Activated CD4-positive, alpha-beta T cell treated with anti-CD3 and anti-CD28 coated beads for 36 hours (primary cell): ENCODE data around the gene WNT7B. TPM values are rescaled to one million over a fixed set of nuclear protein-coding genes. Genes with fewer than 3 reads are reported as not detected.
A peak's percentile ranks its signal among the peaks of the same experiment; 100 is the strongest.

Source experiments
- ATAC-seq: fragments of 200-7000 bp; cut with Tn5 transposase; one replicate; pipeline ENCODE4 v1.10.0; 2021; ENCODE audit warnings: mild to moderate bottlenecking, moderate library complexity
- CTCF ChIA-PET: fragments of 350-600 bp; sonication (Branson Sonifier 250); formaldehyde crosslinking; loops from one replicate; lab custom pipeline; 2021; ENCODE audit warnings: antibody characterized with exemption; lab: Charles Lee
- POLR2A ChIA-PET: fragments of 350-600 bp; sonication (Branson Sonifier 250); formaldehyde crosslinking; loops from one replicate; lab custom pipeline; 2021; ENCODE audit warnings: antibody characterized with exemption, inconsistent platforms; lab: Charles Lee
- DNase-seq: peaks from one replicate; pipeline ENCODE4 v3.0.0-alpha.2; 2020
- H3K27ac Mint-ChIP-seq: one replicate; pipeline ENCODE4 v1.8.0; 2021; ENCODE audit warnings: mixed read lengths
- H3K27me3 Mint-ChIP-seq: one replicate; pipeline ENCODE4 v1.8.0; 2021; ENCODE audit warnings: mixed read lengths
- H3K36me3 Mint-ChIP-seq: one replicate; pipeline ENCODE4 v1.8.0; 2021; ENCODE audit warnings: low read depth, mixed read lengths
- H3K4me1 Mint-ChIP-seq: one replicate; pipeline ENCODE4 v1.8.0; 2021; ENCODE audit warnings: mixed read lengths
- H3K4me3 Mint-ChIP-seq: one replicate; pipeline ENCODE4 v1.8.0; 2021; ENCODE audit warnings: mild to moderate bottlenecking, moderate library complexity, mixed read lengths
- H3K9me3 Mint-ChIP-seq: one replicate; pipeline ENCODE4 v1.8.0; 2021; ENCODE audit warnings: low read depth, mixed read lengths
- intact Hi-C, 2 experiments: fragments of 100-400 bp; cut with DNase I in 1 of 2; cut with micrococcal nuclease in 1 of 2; formaldehyde crosslinking; loops; one replicate each; pipeline versions ENCODE4 v1.14.2 to v1.15.1; 2022 to 2024; cut with DNase I, micrococcal nuclease
- total RNA-seq, 2 experiments: library from RNA; stranded (reverse); gene quantifications; one replicate each; pipeline ENCODE4 v1.2.3, GENCODE V29; 2021

The WNT7B gene
- total RNA-seq, 2 experiments from 2014 or later: not detected

GRCh38 chr22:46013460-46014416 is 36.8 kb upstream of the WNT7B start:
- POLR2A ChIA-PET: interaction anchor here (0.9 to 1.1 kb wide), 2 partner anchors 44 to 57 kb away, joined by 4 to 5 read pairs; no protein-coding TSS in a partner anchor
- intact Hi-C loops: loop anchor here (1.0 to 5.0 kb wide), 7 partner anchors 22 to 283 kb away; partner anchors contain the start of gene GTSE1 (in 1 of the 2)
- CTCF ChIA-PET: interaction anchor here (0.7 to 6.2 kb wide), 13 partner anchors 9 to 320 kb away, joined by 3 to 61 read pairs (median 3); no protein-coding TSS in a partner anchor

GRCh38 chr22:46012881-46013281 is 35.9 kb upstream of the WNT7B start:
- ATAC-seq: peak; percentile 1
- ChIA-PET POLR2A (interaction anchor here (1.1 kb wide), 1 partner anchor 58 kb away, joined by 4 read pairs; no protein-coding TSS in a partner anchor), CTCF (interaction anchor here (0.7 to 6.2 kb wide), 10 partner anchors 10 to 320 kb away, joined by 3 to 61 read pairs (median 4); no protein-coding TSS in a partner anchor)
- no peaks in the 10 kb centered on the region for H3K36me3 Mint-ChIP-seq
- no peaks in the 10 kb centered on the region for H3K27me3 Mint-ChIP-seq
- H3K9me3 Mint-ChIP-seq: peaks cover 2% of the 10 kb centered on the region
- DNase-seq: no peak
- peaks cover 4% of the 10 kb centered on the region for H3K4me1 Mint-ChIP-seq
- no peak overlapping the region for H3K4me3 Mint-ChIP-seq
- H3K27ac Mint-ChIP-seq: no peak overlapping the region
- intact Hi-C loops: loop anchor here (1.0 to 5.0 kb wide), 7 partner anchors 22 to 283 kb away; partner anchors contain the start of gene GTSE1 (in 1 of the 2)

More at GRCh38 chr22:46013460-46014416, 36.8 kb upstream of the WNT7B start:
- peaks cover 4% of the 10 kb centered on the region for H3K4me1 Mint-ChIP-seq
- no peaks in the 10 kb centered on the region for H3K27me3 Mint-ChIP-seq
- DNase-seq (peak; percentile 96), ATAC-seq (peak; percentile 99)
- H3K27ac Mint-ChIP-seq: peak overlapping the region; percentile 86
- H3K9me3 Mint-ChIP-seq: peaks cover 2% of the 10 kb centered on the region
- peak overlapping the region; percentile 80 for H3K4me3 Mint-ChIP-seq
- H3K36me3 Mint-ChIP-seq: no peaks in the 10 kb centered on the region

- H3K4me3 Mint-ChIP-seq: no peak overlapping the region
- POLR2A ChIA-PET: interaction anchor here (1.1 kb wide), 1 partner anchor 58 kb away, joined by 4 read pairs; no protein-coding TSS in a partner anchor
- H3K27ac Mint-ChIP-seq: no peak overlapping the region
- CTCF ChIA-PET: interaction anchor here (0.6 to 6.2 kb wide), 6 partner anchors 14 to 336 kb away, joined by 3 to 61 read pairs (median 6); no protein-coding TSS in a partner anchor
- no peaks in the 10 kb centered on the region for H3K36me3 Mint-ChIP-seq
- DNase-seq (no peak), ATAC-seq (no peak)
- intact Hi-C loops: loop anchor here in 1 of 2 experiments (5.0 kb wide), 1 partner anchor 60 kb away; no protein-coding TSS in a partner anchor
- peaks cover 4% of the 10 kb centered on the region for H3K4me1 Mint-ChIP-seq
- peaks cover 2% of the 10 kb centered on the region for H3K9me3 Mint-ChIP-seq
- no peaks in the 10 kb centered on the region for H3K27me3 Mint-ChIP-seq
Observed at GRCh38 chr22:46012182-46012880, 35.4 kb upstream of the WNT7B start.

GRCh38 chr22:46011627-46012181 is 34.7 kb upstream of the WNT7B start:
- no peak for DNase-seq
- Mint-ChIP-seq H3K27me3 (no peaks in the 10 kb centered on the region), H3K27ac (no peak overlapping the region), H3K36me3 (no peaks in the 10 kb centered on the region), H3K4me3 (no peak overlapping the region), H3K4me1 (peaks cover 4% of the 10 kb centered on the region), H3K9me3 (peaks cover 2% of the 10 kb centered on the region)
- no peak for ATAC-seq
- CTCF ChIA-PET: interaction anchor here (0.6 to 6.2 kb wide), 4 partner anchors 24 to 336 kb away, joined by 3 to 61 read pairs (median 12); no protein-coding TSS in a partner anchor
- intact Hi-C loops: loop anchor here in 1 of 2 experiments (5.0 kb wide), 1 partner anchor 61 kb away; no protein-coding TSS in a partner anchor
- POLR2A ChIA-PET: interaction anchor here (0.6 kb wide), 1 partner anchor 20 kb away, joined by 4 read pairs; no protein-coding TSS in a partner anchor

- ATAC-seq (no peak), DNase-seq (no peak)
- no peak overlapping the region for H3K4me3 Mint-ChIP-seq
- no peaks in the 10 kb centered on the region for H3K36me3 Mint-ChIP-seq
- H3K27ac Mint-ChIP-seq: no peak overlapping the region
- intact Hi-C loops: loop anchor here in 1 of 2 experiments (5.0 kb wide), 1 partner anchor 61 kb away; no protein-coding TSS in a partner anchor
- peaks cover 2% of the 10 kb centered on the region for H3K9me3 Mint-ChIP-seq
- peaks cover 9% of the 10 kb centered on the region for H3K4me1 Mint-ChIP-seq
- ChIA-PET POLR2A (interaction anchor here (0.6 kb wide), 1 partner anchor 21 kb away, joined by 4 read pairs; no protein-coding TSS in a partner anchor), CTCF (interaction anchor here (5.3 kb wide), 1 partner anchor 104 kb away, joined by 16 read pairs; no protein-coding TSS in a partner anchor)
- H3K27me3 Mint-ChIP-seq: no peaks in the 10 kb centered on the region
Observed at GRCh38 chr22:46010951-46011626, 34.1 kb upstream of the WNT7B start.

GRCh38 chr22:46010207-46010867 is 33.4 kb upstream of the WNT7B start:
- H3K4me3 Mint-ChIP-seq: no peak overlapping the region
- ChIA-PET CTCF (interaction anchor here (0.6 to 5.3 kb wide), 3 partner anchors 12 to 104 kb away, joined by 3 to 16 read pairs (median 5); no protein-coding TSS in a partner anchor), POLR2A (no interaction called here)
- intact Hi-C loops: loop anchor here in 1 of 2 experiments (5.0 kb wide), 1 partner anchor 62 kb away; no protein-coding TSS in a partner anchor
- H3K36me3 Mint-ChIP-seq: no peaks in the 10 kb centered on the region
- ATAC-seq (no peak), DNase-seq (no peak)
- H3K9me3 Mint-ChIP-seq: peaks cover 2% of the 10 kb centered on the region
- no peak overlapping the region for H3K27ac Mint-ChIP-seq
- no peaks in the 10 kb centered on the region for H3K27me3 Mint-ChIP-seq
- H3K4me1 Mint-ChIP-seq: peaks cover 11% of the 10 kb centered on the region

- no peak for DNase-seq
- peaks cover 11% of the 10 kb centered on the region for H3K4me1 Mint-ChIP-seq
- no peak overlapping the region for H3K27ac Mint-ChIP-seq
- no peaks in the 10 kb centered on the region for H3K27me3 Mint-ChIP-seq
- no peak overlapping the region for H3K4me3 Mint-ChIP-seq
- peaks cover 2% of the 10 kb centered on the region for H3K9me3 Mint-ChIP-seq
- ChIA-PET CTCF (interaction anchor here (0.6 to 1.3 kb wide), 2 partner anchors 12 to 64 kb away, joined by 3 to 5 read pairs; no protein-coding TSS in a partner anchor), POLR2A (no interaction called here)
- no peaks in the 10 kb centered on the region for H3K36me3 Mint-ChIP-seq
- ATAC-seq: no peak
- intact Hi-C loops: loop anchor here in 1 of 2 experiments (5.0 kb wide), 1 partner anchor 63 kb away; no protein-coding TSS in a partner anchor
Observed at GRCh38 chr22:46009730-46010129, 32.8 kb upstream of the WNT7B start.

GRCh38 chr22:46008836-46009596 is 32.1 kb upstream of the WNT7B start:
- peaks cover 2% of the 10 kb centered on the region for H3K9me3 Mint-ChIP-seq

GRCh38 chr22:46008291-46008690 is 31.3 kb upstream of the WNT7B start:
- intact Hi-C loops: no loop called here
- no peaks in the 10 kb centered on the region for H3K36me3 Mint-ChIP-seq
- DNase-seq (no peak), ATAC-seq (no peak)
- no peak overlapping the region for H3K27ac Mint-ChIP-seq
- H3K27me3 Mint-ChIP-seq: no peaks in the 10 kb centered on the region
- H3K4me3 Mint-ChIP-seq: no peak overlapping the region
- peaks cover 2% of the 10 kb centered on the region for H3K9me3 Mint-ChIP-seq
- peaks cover 10% of the 10 kb centered on the region for H3K4me1 Mint-ChIP-seq
- POLR2A ChIA-PET: no interaction called here
- CTCF ChIA-PET: interaction anchor here (0.6 to 4.3 kb wide), 9 partner anchors 10 to 275 kb away, joined by 3 to 83 read pairs (median 3); no protein-coding TSS in a partner anchor

More at GRCh38 chr22:46008836-46009596, 32.1 kb upstream of the WNT7B start:
- ATAC-seq (no peak), DNase-seq (no peak)
- intact Hi-C loops: no loop called here
- Mint-ChIP-seq H3K4me3 (no peak overlapping the region), H3K36me3 (no peaks in the 10 kb centered on the region), H3K27me3 (no peaks in the 10 kb centered on the region), H3K4me1 (peaks cover 11% of the 10 kb centered on the region), H3K27ac (no peak overlapping the region)
- ChIA-PET CTCF (interaction anchor here (0.7 to 4.3 kb wide), 7 partner anchors 10 to 274 kb away, joined by 3 to 83 read pairs (median 3); no protein-coding TSS in a partner anchor), POLR2A (no interaction called here)
